Neural cell (in vitro differentiated cells): Measurements from ENCODE around the gene SLC17A5.
"Not testable (repeated sequence)": the region's sequence is repeated elsewhere in the genome, so short reads cannot be mapped to it uniquely, and the experiment has no call there.

Experiments used
- EZH2 ChIP-seq: fragments of 200-600, 300-800 bp; shearing (Covaris generic), sonication (generic); IDR thresholded peaks from 2 replicates; pipeline ENCODE4 v1.6.1; 2014; ENCODE audit warnings: antibody characterized with exemption, low read length, borderline replicate concordance, mild to moderate bottlenecking; ENCODE audit not compliant: insufficient read depth, poor library complexity, severe bottlenecking
- POLR2AphosphoS5 ChIP-seq: IDR thresholded peaks from 2 replicates; pipeline ENCODE4 v1.6.1; 2012

- not testable (repeated sequence) for TF ChIP-seq EZH2, POLR2AphosphoS5
Observed at GRCh38 chr6:73559399-73559794, 94.4 kb downstream of the SLC17A5 start.
